Measurements from ENCODE around the gene BZW2. TPM values are rescaled to one million over a fixed set of nuclear protein-coding genes. Genes with fewer than 3 reads are reported as not detected.
A peak's percentile ranks its signal among the peaks of the same experiment; 100 is the strongest.

The BZW2 gene
- total RNA-seq, 3 donors from 2014 or later: 44.8 to 67.0 (median 65.3) TPM

GRCh38 chr7:16604054-16604453 is 41.9 kb upstream of the BZW2 start:
- peak; percentile 32 for ATAC-seq

GRCh38 chr7:16606704-16607103 is 39.3 kb upstream of the BZW2 start:
- TF ChIP-seq CTCF (IDR thresholded peaks at IDR 0.05): no peak
- Histone ChIP-seq H3K4me3 (no peak overlapping the region), H3K36me3 (ENCODE audit: low read depth) (no peaks in the 10 kb centered on the region), H3K4me1 (ENCODE audit: low read depth) (peaks cover 13% of the 10 kb centered on the region), H3K9me3 (no peaks in the 10 kb centered on the region)
- ATAC-seq (no peak), DNase-seq (no peak)
- intact Hi-C loops (cut with DNase I, micrococcal nuclease): no loop called here

More at GRCh38 chr7:16604054-16604453, 41.9 kb upstream of the BZW2 start:
- no peak overlapping the region for H3K4me3 ChIP-seq
- H3K36me3 ChIP-seq (ENCODE audit: low read depth): no peaks in the 10 kb centered on the region
- no peaks in the 10 kb centered on the region for H3K9me3 ChIP-seq
- intact Hi-C loops (cut with DNase I, micrococcal nuclease): no loop called here
- DNase-seq: peak in 1 of 3 donors; percentile 43
- TF ChIP-seq CTCF (IDR thresholded peaks at IDR 0.05): no peak
- no peaks in the 10 kb centered on the region for H3K4me1 ChIP-seq (ENCODE audit: low read depth)

GRCh38 chr7:16609842-16610450 is 36.0 kb upstream of the BZW2 start:
- TF ChIP-seq CTCF (IDR thresholded peaks at IDR 0.05): no peak
- Histone ChIP-seq H3K4me3 (no peak overlapping the region), H3K9me3 (no peaks in the 10 kb centered on the region), H3K4me1 (ENCODE audit: low read depth) (peaks cover 16% of the 10 kb centered on the region), H3K36me3 (ENCODE audit: low read depth) (peaks cover 5% of the 10 kb centered on the region)
- intact Hi-C loops (cut with DNase I, micrococcal nuclease): no loop called here
- DNase-seq (peak in 1 of 3 donors; percentile 41), ATAC-seq (peak; percentile 98)

GRCh38 chr7:16611711-16612110 is 34.3 kb upstream of the BZW2 start:
- no peaks in the 10 kb centered on the region for H3K9me3 ChIP-seq
- peaks cover 16% of the 10 kb centered on the region for H3K4me1 ChIP-seq (ENCODE audit: low read depth)
- DNase-seq: no peak
- H3K4me3 ChIP-seq: no peak overlapping the region
- intact Hi-C loops (cut with DNase I, micrococcal nuclease): no loop called here
- ATAC-seq: no peak
- no peak for TF ChIP-seq CTCF (IDR thresholded peaks at IDR 0.05)
- peaks cover 9% of the 10 kb centered on the region for H3K36me3 ChIP-seq (ENCODE audit: low read depth)

- Histone ChIP-seq H3K9me3 (no peaks in the 10 kb centered on the region), H3K4me1 (ENCODE audit: low read depth) (peaks cover 9% of the 10 kb centered on the region), H3K36me3 (ENCODE audit: low read depth) (peaks cover 9% of the 10 kb centered on the region), H3K4me3 (no peak overlapping the region)
- no peak for TF ChIP-seq CTCF (IDR thresholded peaks at IDR 0.05)
- no peak for DNase-seq
- peak; percentile 20 for ATAC-seq
- intact Hi-C loops (cut with DNase I, micrococcal nuclease): no loop called here
Measured at GRCh38 chr7:16615228-16615627, 30.8 kb upstream of the BZW2 start.

GRCh38 chr7:16616122-16616521 is 29.9 kb upstream of the BZW2 start:
- Histone ChIP-seq H3K9me3 (no peaks in the 10 kb centered on the region), H3K4me3 (no peak overlapping the region), H3K36me3 (ENCODE audit: low read depth) (peaks cover 9% of the 10 kb centered on the region), H3K4me1 (ENCODE audit: low read depth) (peaks cover 9% of the 10 kb centered on the region)
- intact Hi-C loops (cut with DNase I, micrococcal nuclease): no loop called here
- TF ChIP-seq CTCF (IDR thresholded peaks at IDR 0.05): no peak
- no peak for DNase-seq
- no peak for ATAC-seq

All from mucosa of descending colon (tissue), 3 donors.